ENCODE results near the gene SHLD1.

DNA sequence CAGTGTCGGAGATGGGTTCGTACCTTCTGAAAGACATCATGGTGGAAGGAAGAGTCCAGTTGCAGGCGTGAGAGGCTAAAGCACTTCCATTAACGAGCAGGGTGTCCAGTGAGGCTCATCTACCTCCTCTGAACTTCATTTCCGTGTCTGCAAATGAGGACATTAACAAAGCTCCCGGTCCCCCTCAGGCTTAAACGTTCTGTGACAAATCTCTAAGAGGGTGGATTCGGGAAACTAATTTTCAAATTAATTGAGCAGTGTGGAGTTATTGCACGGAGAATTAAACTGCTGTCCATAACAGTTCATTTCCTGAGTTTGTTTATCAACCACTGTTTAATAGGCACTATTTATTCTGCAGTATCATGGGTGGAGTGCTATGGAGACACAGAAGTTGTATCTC, 132.0 kb downstream of the SHLD1 start:
- TF ChIP-seq CTCF (IDR thresholded peaks at IDR 0.05; ENCODE audit: poor library complexity) (no peak), EZH2 (IDR thresholded peaks at IDR 0.05; ENCODE audit: borderline replicate concordance) (no peak), EZH2phosphoT487 (IDR thresholded peaks at IDR 0.05; ENCODE audit: low read depth, severe bottlenecking, unreplicated experiment) (no peak)
